Esophagus muscularis mucosa (tissue), 3 donors: ENCODE measurements around the gene NT5C2.

Experiments
- CTCF ChIP-seq, 3 experiments: fragments of 200-600 bp in 2 of 3; fragments of 450-650 bp in 1 of 3; sonication (generic) in 2 of 3; IDR thresholded peaks; one replicate each; pipeline ENCODE4 v1.5.1; 2017 to 2019; ENCODE audit warnings: antibody characterized with exemption in 3 of 3, mild to moderate bottlenecking in 2 of 3, moderate library complexity in 1 of 3
- EP300 ChIP-seq: sonication (generic); formaldehyde crosslinking; IDR thresholded peaks from one replicate; pipeline ENCODE4 v1.6.1; 2017; ENCODE audit warnings: antibody characterized with exemption

GRCh38 chr10:103202319-103202718 is 9.2 kb upstream of the NT5C2 start:
- TF ChIP-seq CTCF (IDR thresholded peaks at IDR 0.05) (no peak), EP300 (no peak)
